HG03460 (cell line): ENCODE results near the gene LEMD1.

Experiments used
- ATAC-seq: cut with Tn5 transposase; IDR thresholded peaks from one replicate; pipeline ENCODE4 v1.9.1; 2021; ENCODE audit not compliant: unreplicated experiment

Gene LEMD1

GRCh38 chr1:205357567-205357966 lies 64.3 kb downstream of the LEMD1 start:
- ATAC-seq = no peak

GRCh38 chr1:205356440-205357139 lies 65.3 kb downstream of the LEMD1 start, which contains the start of gene KLHDC8A:
KLHDC8A (minus strand) TSS chr1:205356922; CDS start chr1:205343604, 13,318 bp downstream.
- no peak for ATAC-seq

GRCh38 chr1:205355075-205355453 lies 66.8 kb downstream of the LEMD1 start:
- no peak for ATAC-seq

- ATAC-seq = no peak
These were observed 67.4 kb downstream of the LEMD1 start for GRCh38 chr1:205354259-205355074.

GRCh38 chr1:205353612-205354011 lies 68.2 kb downstream of the LEMD1 start:
- no peak for ATAC-seq

- ATAC-seq = no peak
These were observed 68.7 kb downstream of the LEMD1 start for GRCh38 chr1:205353191-205353590.

GRCh38 chr1:205351984-205352713 lies 69.7 kb downstream of the LEMD1 start:
- no peak for ATAC-seq

GRCh38 chr1:205350691-205351141 lies 71.1 kb downstream of the LEMD1 start:
- no peak for ATAC-seq

GRCh38 chr1:205350124-205350523 lies 71.7 kb downstream of the LEMD1 start:
- no peak for ATAC-seq

- ATAC-seq = no peak
These were observed 73.0 kb downstream of the LEMD1 start for GRCh38 chr1:205348554-205349487.

- ATAC-seq = no peak
These were observed 74.8 kb downstream of the LEMD1 start for GRCh38 chr1:205346956-205347574.

GRCh38 chr1:205345761-205346160 lies 76.1 kb downstream of the LEMD1 start:
- no peak for ATAC-seq

- no peak for ATAC-seq
These were observed 77.6 kb downstream of the LEMD1 start for GRCh38 chr1:205344066-205344928.

- no peak for ATAC-seq
These were observed 78.3 kb downstream of the LEMD1 start for GRCh38 chr1:205343431-205344065.

GRCh38 chr1:205342986-205343385 lies 78.9 kb downstream of the LEMD1 start:
- no peak for ATAC-seq

GRCh38 chr1:205340676-205341075 lies 81.2 kb downstream of the LEMD1 start:
- no peak for ATAC-seq

GRCh38 chr1:205339717-205340116 lies 82.1 kb downstream of the LEMD1 start:
- no peak for ATAC-seq

- no peak for ATAC-seq
These were observed 82.6 kb downstream of the LEMD1 start for GRCh38 chr1:205339197-205339702.
